HG03460 (cell line): ENCODE measurements around the gene RANBP10.
"Not testable (repeated sequence)": the region's sequence is repeated elsewhere in the genome, so short reads cannot be mapped to it uniquely, and the experiment has no call there.

Source experiments
- ATAC-seq: cut with Tn5 transposase; IDR thresholded peaks from one replicate; pipeline ENCODE4 v1.9.1; 2021; ENCODE audit not compliant: unreplicated experiment

Gene RANBP10

GRCh38 chr16:67780847-67781564, 25.4 kb downstream of the RANBP10 start:
- no peak for ATAC-seq

GRCh38 chr16:67779256-67780014, 26.9 kb downstream of the RANBP10 start:
- ATAC-seq = no peak

- no peak for ATAC-seq
These were observed 31.1 kb downstream of the RANBP10 start for GRCh38 chr16:67775273-67775672.

- ATAC-seq = no peak
These were observed 31.9 kb downstream of the RANBP10 start for GRCh38 chr16:67774457-67774853.

GRCh38 chr16:67773569-67774456, 32.5 kb downstream of the RANBP10 start:
- no peak for ATAC-seq

- ATAC-seq = no peak
These were observed 33.3 kb downstream of the RANBP10 start for GRCh38 chr16:67773099-67773498.

- ATAC-seq = no peak
These were observed 35.9 kb downstream of the RANBP10 start for GRCh38 chr16:67770346-67770991.

- no peak for ATAC-seq
These were observed 38.4 kb downstream of the RANBP10 start for GRCh38 chr16:67767953-67768352.

- no peak for ATAC-seq
These were observed 40.1 kb downstream of the RANBP10 start for GRCh38 chr16:67766291-67766690.

GRCh38 chr16:67764158-67764667, 42.1 kb downstream of the RANBP10 start:
- ATAC-seq = no peak

- ATAC-seq = no peak
These were observed 43.3 kb downstream of the RANBP10 start for GRCh38 chr16:67763066-67763465.

GRCh38 chr16:67762385-67762784, 44.0 kb downstream of the RANBP10 start:
- no peak for ATAC-seq

- no peak for ATAC-seq
These were observed 44.4 kb downstream of the RANBP10 start for GRCh38 chr16:67761924-67762323.

- no peak for ATAC-seq
These were observed 45.5 kb downstream of the RANBP10 start for GRCh38 chr16:67760956-67761230.

- ATAC-seq = no peak
These were observed 46.0 kb downstream of the RANBP10 start for GRCh38 chr16:67760206-67760955.

GRCh38 chr16:67758966-67759365, 47.4 kb downstream of the RANBP10 start:
- no peak for ATAC-seq

GRCh38 chr16:67758006-67758405, 48.4 kb downstream of the RANBP10 start:
- no peak for ATAC-seq

- no peak for ATAC-seq
These were observed 53.7 kb downstream of the RANBP10 start for GRCh38 chr16:67752641-67753040.

- not testable (repeated sequence) for ATAC-seq
These were observed 55.0 kb downstream of the RANBP10 start for GRCh38 chr16:67751331-67751730.

GRCh38 chr16:67750466-67750865, 55.9 kb downstream of the RANBP10 start:
- ATAC-seq = peak; percentile 74
